DOHH2 (cell line): ENCODE data around the gene JAK3.
A peak's percentile ranks its signal among the peaks of the same experiment; 100 is the strongest.

Experiments
- H3F3A ChIP-seq: fragments of 200-600 bp; sonication (generic), shearing (Covaris generic); 2 replicates; pipeline ENCODE4 v1.6.0; 2016; ENCODE audit warnings: antibody characterized with exemption, mild to moderate bottlenecking; ENCODE audit not compliant: control insufficient read depth, insufficient read depth
- H3K27ac ChIP-seq: fragments of 200-600 bp; sonication (generic); 2 replicates; pipeline ENCODE4 v1.5.1; 2014; ENCODE audit warnings: low read depth, mild to moderate bottlenecking, low read length, moderate library complexity
- H3K27me3 ChIP-seq: fragments of 200-600 bp; sonication (generic); 2 replicates; pipeline ENCODE4 v1.6.1; 2014; ENCODE audit warnings: mild to moderate bottlenecking, low read length, mixed read lengths; ENCODE audit not compliant: control insufficient read depth
- H3K36me3 ChIP-seq: fragments of 200-600 bp; sonication (generic); 2 replicates; pipeline ENCODE4 v1.6.1; 2014; ENCODE audit warnings: mild to moderate bottlenecking, low read length, moderate library complexity, mixed read lengths; ENCODE audit not compliant: control insufficient read depth
- H3K4me1 ChIP-seq: fragments of 200-600 bp; sonication (generic); 2 replicates; pipeline ENCODE4 v1.6.1; 2014; ENCODE audit warnings: mild to moderate bottlenecking, low read length, mixed read lengths; ENCODE audit not compliant: control insufficient read depth
- H3K4me2 ChIP-seq: fragments of 200-600 bp; sonication (generic); 2 replicates; pipeline ENCODE4 v1.6.0; 2014; ENCODE audit warnings: mild to moderate bottlenecking, low read length, moderate library complexity
- H3K4me3 ChIP-seq: fragments of 200-600 bp; sonication (generic); 2 replicates; pipeline ENCODE4 v1.5.1; 2014; ENCODE audit warnings: mild to moderate bottlenecking, low read length, mixed read lengths
- H3K79me2 ChIP-seq: fragments of 200-600 bp; sonication (generic); 2 replicates; pipeline ENCODE4 v1.6.1; 2014; ENCODE audit warnings: mild to moderate bottlenecking, low read length, mixed read lengths; ENCODE audit not compliant: control insufficient read depth
- H3K9me2 ChIP-seq: fragments of 200-600 bp; sonication (generic); replicated peaks from 2 replicates; pipeline ENCODE4 v1.6.1; 2014; ENCODE audit warnings: mild to moderate bottlenecking, low read length, mixed read lengths; ENCODE audit not compliant: control insufficient read depth
- H3K9me3 ChIP-seq: fragments of 200-600 bp; sonication (generic); 2 replicates; pipeline ENCODE4 v1.6.1; 2014; ENCODE audit warnings: antibody characterized with exemption, low read length, mixed read lengths; ENCODE audit not compliant: control insufficient read depth, insufficient read depth
- H4K20me1 ChIP-seq: fragments of 200-600 bp; sonication (generic); 2 replicates; pipeline ENCODE4 v1.6.0; 2014; ENCODE audit warnings: low read depth, mild to moderate bottlenecking, antibody characterized with exemption, low read length, moderate library complexity; ENCODE audit not compliant: control insufficient read depth, insufficient read depth
- EZH2phosphoT487 ChIP-seq: fragments of 200-600 bp; sonication (generic); IDR thresholded peaks from 2 replicates; pipeline ENCODE4 v1.6.1; 2017; ENCODE audit warnings: borderline replicate concordance, mild to moderate bottlenecking, antibody characterized with exemption, low read length, moderate library complexity, mixed read lengths
- TF ChIP-seq, protein P1 (sequence below): fragments of 200-600 bp; sonication (generic); IDR thresholded peaks from one replicate; pipeline ENCODE4 v1.5.1; 2014; ENCODE audit warnings: antibody characterized with exemption, mild to moderate bottlenecking, low read depth, low read length; ENCODE audit not compliant: poor library complexity, severe bottlenecking

The JAK3 gene

DNA sequence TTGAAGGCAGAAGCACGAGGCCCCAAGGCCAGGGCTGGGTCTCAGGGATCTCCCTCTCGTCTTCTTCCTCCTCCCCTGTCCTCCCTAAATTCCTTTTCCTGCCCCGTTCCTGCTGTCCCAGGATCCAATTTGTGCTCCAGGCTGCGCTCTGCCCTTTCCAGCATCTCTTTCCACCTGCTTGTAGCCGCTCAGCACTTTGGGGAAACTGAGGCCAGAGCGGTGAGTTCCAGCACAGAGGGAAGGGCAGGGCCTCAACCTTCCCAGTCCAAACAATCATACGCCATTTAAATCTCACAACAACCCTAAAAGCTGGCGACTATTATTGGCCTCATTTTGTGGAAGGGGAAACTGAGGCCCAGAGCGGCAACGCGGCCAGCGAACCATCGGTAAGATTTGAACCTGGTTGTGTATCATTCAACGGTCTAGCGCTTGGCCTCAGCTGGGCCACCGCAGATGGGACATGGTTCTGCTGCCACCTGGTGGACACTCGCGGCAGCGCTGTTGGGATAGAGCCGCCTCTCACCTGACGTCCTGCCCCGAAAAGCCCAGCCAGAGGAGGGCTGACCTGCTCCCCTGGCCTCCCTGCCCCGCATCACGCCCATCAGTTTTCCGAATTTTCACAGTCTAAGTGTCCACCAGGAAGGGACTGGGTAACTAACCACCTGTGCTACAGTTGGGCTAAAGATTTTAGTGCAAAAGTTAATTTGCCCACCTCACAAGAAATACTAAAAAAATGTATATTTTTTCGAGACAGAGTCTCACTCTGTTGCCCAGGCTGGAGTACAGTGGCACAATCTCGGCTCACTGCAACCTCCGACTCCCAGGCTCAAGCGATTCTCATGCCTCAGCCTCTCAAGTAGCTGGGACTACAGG is 7.7 kb upstream of the JAK3 start:
- peaks cover 6% of the 10 kb centered on the region for H4K20me1 ChIP-seq
- H3K9me3 ChIP-seq = no peaks in the 10 kb centered on the region
- no peak overlapping the region for H3K4me3 ChIP-seq
- TF ChIP-seq, protein P1, sequence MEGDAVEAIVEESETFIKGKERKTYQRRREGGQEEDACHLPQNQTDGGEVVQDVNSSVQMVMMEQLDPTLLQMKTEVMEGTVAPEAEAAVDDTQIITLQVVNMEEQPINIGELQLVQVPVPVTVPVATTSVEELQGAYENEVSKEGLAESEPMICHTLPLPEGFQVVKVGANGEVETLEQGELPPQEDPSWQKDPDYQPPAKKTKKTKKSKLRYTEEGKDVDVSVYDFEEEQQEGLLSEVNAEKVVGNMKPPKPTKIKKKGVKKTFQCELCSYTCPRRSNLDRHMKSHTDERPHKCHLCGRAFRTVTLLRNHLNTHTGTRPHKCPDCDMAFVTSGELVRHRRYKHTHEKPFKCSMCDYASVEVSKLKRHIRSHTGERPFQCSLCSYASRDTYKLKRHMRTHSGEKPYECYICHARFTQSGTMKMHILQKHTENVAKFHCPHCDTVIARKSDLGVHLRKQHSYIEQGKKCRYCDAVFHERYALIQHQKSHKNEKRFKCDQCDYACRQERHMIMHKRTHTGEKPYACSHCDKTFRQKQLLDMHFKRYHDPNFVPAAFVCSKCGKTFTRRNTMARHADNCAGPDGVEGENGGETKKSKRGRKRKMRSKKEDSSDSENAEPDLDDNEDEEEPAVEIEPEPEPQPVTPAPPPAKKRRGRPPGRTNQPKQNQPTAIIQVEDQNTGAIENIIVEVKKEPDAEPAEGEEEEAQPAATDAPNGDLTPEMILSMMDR = peak; percentile 95
- no peak for TF ChIP-seq EZH2phosphoT487
- peaks cover 12% of the 10 kb centered on the region for H3F3A ChIP-seq
- peaks cover 13% of the 10 kb centered on the region for H3K79me2 ChIP-seq
- H3K27ac ChIP-seq = no peak overlapping the region
- H3K9me2 ChIP-seq = no peaks in the 10 kb centered on the region
- peak overlapping the region; percentile 10; the same call in 1 of the 2 replicates for H3K4me2 ChIP-seq
- H3K36me3 ChIP-seq = peaks cover 7% of the 10 kb centered on the region
- peaks cover 23% of the 10 kb centered on the region for H3K4me1 ChIP-seq
- no peaks in the 10 kb centered on the region for H3K27me3 ChIP-seq

DNA sequence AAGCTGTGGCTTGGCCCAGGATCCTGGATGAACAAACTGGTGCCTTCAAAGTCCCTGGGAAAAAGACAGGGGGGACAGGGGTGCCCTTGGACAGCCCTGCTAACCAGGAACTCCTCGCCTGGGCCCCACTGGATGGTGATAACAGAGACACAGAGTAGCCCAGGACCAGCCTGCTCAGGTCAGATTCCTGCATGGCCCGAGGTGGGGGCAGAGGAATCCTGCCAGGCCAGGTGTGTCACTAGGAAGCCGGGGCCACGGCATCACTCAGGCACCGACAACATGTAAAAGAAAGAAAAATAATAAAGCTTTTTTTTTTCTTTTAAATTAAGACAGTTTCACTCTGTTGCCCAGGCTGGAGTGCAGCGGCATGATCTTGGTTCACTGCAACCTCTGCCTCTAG is 6.3 kb upstream of the JAK3 start:
- no peaks in the 10 kb centered on the region for H4K20me1 ChIP-seq
- no peak overlapping the region for H3K27ac ChIP-seq
- 0 out of 2 replicates have a peak, but pooled peaks cover 7% of the 10 kb centered on the region for H3F3A ChIP-seq
- peaks cover under 1% of the 10 kb centered on the region for H3K79me2 ChIP-seq
- no peaks in the 10 kb centered on the region for H3K9me3 ChIP-seq
- H3K4me1 ChIP-seq = peaks cover 29% of the 10 kb centered on the region
- no peak for TF ChIP-seq EZH2phosphoT487
- no peak overlapping the region for H3K4me2 ChIP-seq
- no peak overlapping the region for H3K4me3 ChIP-seq
- no peaks in the 10 kb centered on the region for H3K36me3 ChIP-seq
- no peaks in the 10 kb centered on the region for H3K27me3 ChIP-seq
- no peaks in the 10 kb centered on the region for H3K9me2 ChIP-seq

DNA sequence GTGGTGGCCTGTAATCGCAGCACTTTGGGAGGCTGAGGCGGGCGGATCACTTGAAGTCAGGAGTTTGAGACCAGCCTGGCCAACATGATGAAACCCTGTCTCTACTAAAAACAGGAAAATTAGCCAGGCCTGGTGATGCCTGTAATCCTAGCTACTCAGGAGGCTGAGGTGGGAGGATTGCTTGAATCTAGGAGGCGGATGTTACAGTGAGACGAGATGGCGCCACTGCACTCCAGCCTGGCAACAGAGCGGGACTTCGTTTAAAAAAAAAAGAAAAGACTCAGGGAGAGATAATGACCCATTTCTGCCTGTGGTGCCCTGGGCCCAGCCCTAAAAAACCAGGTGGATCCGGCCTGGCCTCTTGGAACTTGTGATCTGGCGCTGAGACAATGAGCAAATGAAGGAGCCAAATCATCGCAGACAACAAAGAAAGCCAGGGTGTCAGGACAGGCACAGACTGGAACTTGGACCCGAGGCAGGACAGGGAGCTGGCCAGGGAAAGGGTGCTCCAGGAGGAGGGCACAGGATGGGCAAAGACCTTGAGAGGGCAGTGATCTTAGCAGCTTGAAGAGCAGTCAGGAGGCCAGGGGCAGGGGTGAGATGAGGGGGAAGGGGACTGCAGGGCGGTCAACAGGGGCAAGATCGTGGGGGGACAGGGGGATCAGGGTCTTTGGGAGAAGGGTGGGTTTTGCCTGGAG is 962 bp upstream of the JAK3 start:
- H3K9me2 ChIP-seq = no peaks in the 10 kb centered on the region
- no peak overlapping the region for H3K4me2 ChIP-seq
- H3K36me3 ChIP-seq = no peaks in the 10 kb centered on the region
- H4K20me1 ChIP-seq = no peaks in the 10 kb centered on the region
- H3K9me3 ChIP-seq = no peaks in the 10 kb centered on the region
- peaks cover 13% of the 10 kb centered on the region; the same call in 1 of the 2 replicates for H3F3A ChIP-seq
- H3K27me3 ChIP-seq = no peaks in the 10 kb centered on the region
- peaks cover 35% of the 10 kb centered on the region for H3K4me1 ChIP-seq
- H3K79me2 ChIP-seq = no peaks in the 10 kb centered on the region
- H3K27ac ChIP-seq = no peak overlapping the region
- H3K4me3 ChIP-seq = no peak overlapping the region
- TF ChIP-seq, protein P1 = no peak

DNA sequence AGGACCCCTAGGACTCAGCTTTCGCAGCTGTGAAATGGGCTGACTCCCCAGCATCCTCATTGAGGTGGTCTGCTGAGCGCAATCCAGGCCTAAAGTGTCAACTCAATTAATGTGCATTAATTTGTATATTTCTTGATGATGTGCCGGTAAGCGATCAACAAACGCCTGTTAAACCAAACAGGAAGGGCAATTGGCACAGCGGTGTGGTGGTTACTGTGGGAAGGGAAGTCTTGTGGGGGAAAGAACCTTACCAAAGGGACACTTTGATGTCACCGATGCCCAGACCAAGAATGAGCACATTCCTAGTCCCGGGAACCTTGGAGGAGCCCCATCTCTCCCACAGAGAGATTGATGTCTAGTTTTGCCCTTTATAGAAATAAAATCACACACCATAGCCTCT is 1.6 kb downstream of the JAK3 start:
- Histone ChIP-seq H3K79me2 (no peaks in the 10 kb centered on the region), H3K4me1 (peaks cover 29% of the 10 kb centered on the region), H3K4me2 (no peak overlapping the region), H3F3A (peaks cover 6% of the 10 kb centered on the region; the same call in 1 of the 2 replicates), H3K9me2 (no peaks in the 10 kb centered on the region), H3K36me3 (no peaks in the 10 kb centered on the region), H3K27ac (no peak overlapping the region), H3K27me3 (no peaks in the 10 kb centered on the region), H3K4me3 (no peak overlapping the region), H3K9me3 (no peaks in the 10 kb centered on the region), H4K20me1 (no peaks in the 10 kb centered on the region)
- TF ChIP-seq EZH2phosphoT487 = no peak
- TF ChIP-seq, protein P1 = no peak
